Brain microvascular endothelial cell (primary cell): ENCODE results near the gene SLC14A1.
A peak's percentile ranks its signal among the peaks of the same experiment; 100 is the strongest.

Experiments
- DNase-seq: peaks from one replicate; pipeline ENCODE4 v3.0.0-alpha.2; 2020
- H3K27ac ChIP-seq: fragments of 250-450 bp; sonication (Bioruptor Pico); 2 replicates; pipeline ENCODE4 v1.5.1; 2020; ENCODE audit warnings: mild to moderate bottlenecking, moderate library complexity
- H3K27me3 ChIP-seq: fragments of 250-450 bp; sonication (Bioruptor Pico); replicated peaks from 2 replicates; pipeline ENCODE4 v1.5.1; 2020; ENCODE audit warnings: mild to moderate bottlenecking
- H3K36me3 ChIP-seq: fragments of 250-450 bp; sonication (Bioruptor Pico); replicated peaks from 2 replicates; pipeline ENCODE4 v1.5.1; 2020; ENCODE audit warnings: mild to moderate bottlenecking
- H3K4me3 ChIP-seq: 2 replicates; pipeline ENCODE4 v1.5.1; 2011; ENCODE audit warnings: low read depth, mild to moderate bottlenecking, control low read depth, low read length, moderate library complexity
- CTCF ChIP-seq: IDR thresholded peaks from 2 replicates; pipeline ENCODE4 v1.5.1; 2011; ENCODE audit warnings: low read depth, mild to moderate bottlenecking, moderate library complexity, low read length, control low read depth, inconsistent platforms; ENCODE audit errors: missing control alignments
- in situ Hi-C: cut with HindIII; loops from 2 replicates; pipeline ENCODE4 v1.10.0; 2017; ENCODE audit warnings: low sequenced_read_pairs, low pct_ligation_motif_present

SLC14A1 gene

GRCh38 chr18:45688833-45689232 is 35.1 kb upstream of the SLC14A1 start:
- Histone ChIP-seq H3K27me3 (no peaks in the 10 kb centered on the region), H3K36me3 (no peaks in the 10 kb centered on the region), H3K27ac (no peak overlapping the region), H3K4me3 (no peak overlapping the region)
- in situ Hi-C loops: no loop called here
- DNase-seq: peak; percentile 40
- no peak for TF ChIP-seq CTCF

- in situ Hi-C loops: no loop called here
- Histone ChIP-seq H3K36me3 (no peaks in the 10 kb centered on the region), H3K4me3 (no peak overlapping the region), H3K27ac (no peak overlapping the region), H3K27me3 (no peaks in the 10 kb centered on the region)
- DNase-seq: no peak
- no peak for TF ChIP-seq CTCF
Measured at GRCh38 chr18:45689396-45689795, 34.6 kb upstream of the SLC14A1 start.

- Histone ChIP-seq H3K4me3 (no peak overlapping the region), H3K27ac (no peak overlapping the region), H3K36me3 (no peaks in the 10 kb centered on the region), H3K27me3 (no peaks in the 10 kb centered on the region)
- peak; percentile 90 for TF ChIP-seq CTCF
- peak; percentile 80 for DNase-seq
- in situ Hi-C loops: no loop called here
Measured at GRCh38 chr18:45690975-45691815, 32.8 kb upstream of the SLC14A1 start.

- H3K36me3 ChIP-seq: no peaks in the 10 kb centered on the region
- no peak for TF ChIP-seq CTCF
- H3K27ac ChIP-seq: no peak overlapping the region
- no peak overlapping the region for H3K4me3 ChIP-seq
- in situ Hi-C loops: no loop called here
- no peak for DNase-seq
- H3K27me3 ChIP-seq: no peaks in the 10 kb centered on the region
Measured at GRCh38 chr18:45691816-45692179, 32.2 kb upstream of the SLC14A1 start.

GRCh38 chr18:45702708-45703265 is 21.2 kb upstream of the SLC14A1 start:
- no peak overlapping the region for H3K4me3 ChIP-seq

More at GRCh38 chr18:45702708-45703265, 21.2 kb upstream of the SLC14A1 start:
- no peak overlapping the region for H3K27ac ChIP-seq
- in situ Hi-C loops: no loop called here
- H3K36me3 ChIP-seq: no peaks in the 10 kb centered on the region
- DNase-seq: no peak
- no peaks in the 10 kb centered on the region for H3K27me3 ChIP-seq
- TF ChIP-seq CTCF: no peak
